Measurements from ENCODE around the gene IER5L.
"Not testable (repeated sequence)": the region's sequence is repeated elsewhere in the genome, so short reads cannot be mapped to it uniquely, and the experiment has no call there.

- not testable (repeated sequence) for TF ChIP-seq CTCF (IDR thresholded peaks at IDR 0.05; ENCODE audit: extremely low read depth in 1 of 2, insufficient read depth in 1 of 2, low read depth in 1 of 2, low read length in 2 of 2); POLR2A (IDR thresholded peaks at IDR 0.05; ENCODE audit: low read depth, low read length); EZH2 (IDR thresholded peaks at IDR 0.05; ENCODE audit: borderline replicate concordance, low read depth, low read length, severe bottlenecking); POLR2AphosphoS5 (IDR thresholded peaks at IDR 0.05; ENCODE audit: insufficient read depth, low read depth, low read length); MYC (IDR thresholded peaks at IDR 0.05; ENCODE audit: low read depth, low read length); GATA2 (IDR thresholded peaks at IDR 0.05; ENCODE audit: insufficient read depth, insufficient read length, low read depth, low read length)
Observed at GRCh38 chr9:129163198-129163670, 14.8 kb downstream of the IER5L start.

All from endothelial cell of umbilical vein (primary cell).